Stimulated activated CD8-positive, alpha-beta memory T cell treated with anti-CD3 and anti-CD28 coated beads, Interleukin-7, amount 100 ng/mL, for 48 hours (primary cell): ENCODE data around the gene PRTFDC1.

Experiments
- DNase-seq, 2 donors: peaks; one replicate each; pipeline ENCODE4 v3.0.0-alpha.2; 2020; ENCODE audit warnings: low read depth in 1 of 2; ENCODE audit errors: extremely low read depth in 1 of 2

The PRTFDC1 gene

GRCh38 chr10:24804956-24805355 is 147.4 kb downstream of the PRTFDC1 start:
- no peak for DNase-seq

DNA sequence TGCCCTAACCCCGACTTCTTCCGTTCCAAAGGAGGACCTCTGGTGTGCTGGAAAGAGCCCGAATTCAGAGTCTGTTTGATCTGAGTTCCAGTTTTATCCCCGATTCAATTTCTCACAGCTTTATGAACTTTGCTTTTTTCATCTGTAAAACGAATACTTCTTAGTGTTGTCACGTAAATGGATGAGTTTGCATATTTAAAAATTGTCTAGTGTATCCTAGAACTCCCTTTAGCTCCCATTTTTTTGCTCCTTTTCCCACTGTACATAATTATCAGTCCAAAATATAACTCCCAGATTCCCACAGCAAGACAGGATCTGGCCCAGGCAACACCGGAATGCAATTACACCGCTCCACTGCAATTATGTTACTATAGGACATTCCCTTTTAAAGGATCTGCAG is 148.0 kb downstream of the PRTFDC1 start:
- DNase-seq, result no peak

DNA sequence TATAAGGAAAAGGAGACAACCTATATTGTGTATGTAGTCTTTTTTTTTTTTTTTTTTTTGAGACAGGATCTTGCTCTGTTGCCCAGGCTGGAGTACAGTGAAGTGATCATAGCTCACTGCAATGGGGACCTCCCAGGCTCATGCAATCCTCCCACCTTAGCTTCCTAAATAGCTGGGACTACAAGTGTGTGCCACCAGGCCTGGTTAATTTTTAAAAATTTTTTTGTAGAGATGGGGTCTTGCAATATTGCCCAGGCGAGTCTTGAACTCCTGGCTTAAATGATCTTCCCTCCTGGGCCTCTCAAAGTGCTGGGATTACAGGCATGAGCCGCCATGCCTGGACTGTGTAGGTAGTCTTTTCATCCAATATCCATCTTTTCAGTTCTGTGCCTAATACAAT is 150.0 kb downstream of the PRTFDC1 start:
- no peak for DNase-seq

GRCh38 chr10:24800861-24801260 is 151.5 kb downstream of the PRTFDC1 start:
- no peak for DNase-seq
